ENCODE results near the gene UNC93A. TPM values are rescaled to one million over a fixed set of nuclear protein-coding genes. Genes with fewer than 3 reads are reported as not detected.
"Not testable (repeated sequence)": the region's sequence is repeated elsewhere in the genome, so short reads cannot be mapped to it uniquely, and the experiment has no call there.

Gene UNC93A
- polyA plus RNA-seq, 3 donors, result not detected

DNA sequence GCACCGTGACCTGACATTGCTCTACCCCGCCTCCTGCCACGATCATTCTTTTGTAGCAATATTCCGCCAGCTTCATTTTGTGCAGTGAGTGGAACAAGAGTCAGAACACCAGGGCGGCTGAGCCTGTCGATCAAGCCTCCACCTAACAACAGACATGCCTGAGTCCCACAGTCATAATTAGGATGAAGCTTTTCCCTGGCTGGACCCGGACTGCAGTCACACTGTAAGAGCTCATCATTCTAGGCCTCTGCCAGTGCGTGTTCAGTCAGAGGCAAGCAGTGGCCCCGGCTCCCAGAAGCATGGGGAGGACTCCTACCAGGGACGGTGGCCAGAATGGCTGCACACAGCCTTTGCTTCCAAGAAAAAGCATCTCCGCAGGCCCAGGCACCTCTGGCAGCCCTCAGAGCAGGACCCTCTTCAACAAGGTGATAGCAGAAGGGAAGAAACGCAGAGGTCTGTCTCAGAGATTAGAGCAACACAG is 23.2 kb upstream of the UNC93A start:
- H3K27ac ChIP-seq (ENCODE audit: low read depth, low read length), result no peak overlapping the region
- WGBS, 3 donors, result 92 to 97% (median 92%) methylated on average over 12 of the region's 12 CpGs

- H3K27ac ChIP-seq (ENCODE audit: low read depth, low read length), result no peak overlapping the region
- WGBS, 3 donors, result 79 to 80% (median 80%) methylated on average over 20 of the region's 20 CpGs
Measured at GRCh38 chr6:167268683-167269280, 22.3 kb upstream of the UNC93A start.

- H3K27ac ChIP-seq (ENCODE audit: low read depth, low read length), result no peak overlapping the region
- 87 to 93% (median 92%) methylated on average over 26 of the region's 26 CpGs for WGBS, 3 donors
Measured at GRCh38 chr6:167270499-167271311, 20.4 kb upstream of the UNC93A start.

DNA sequence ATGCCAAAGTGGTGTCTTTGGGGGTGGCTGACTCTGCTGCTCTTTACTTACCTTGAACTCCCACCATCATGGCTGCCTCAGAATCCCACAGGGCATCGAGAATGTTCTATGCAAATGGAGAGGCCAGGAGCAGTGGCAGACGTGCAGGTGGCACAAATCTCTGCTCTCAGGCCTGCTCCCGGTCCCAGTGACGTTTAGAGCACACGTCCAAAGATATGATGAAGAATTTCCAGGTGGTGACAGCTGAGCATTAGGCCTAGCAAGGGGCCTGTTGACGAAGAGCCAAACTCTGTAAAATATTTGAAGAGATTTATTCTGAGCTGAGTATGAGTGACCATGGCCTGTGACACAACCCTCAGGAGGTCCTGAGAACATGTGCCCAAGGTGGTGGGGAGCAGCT is 19.0 kb upstream of the UNC93A start:
- 58 to 90% (median 87%) methylated on average over 6 of the region's 6 CpGs for WGBS, 3 donors

DNA sequence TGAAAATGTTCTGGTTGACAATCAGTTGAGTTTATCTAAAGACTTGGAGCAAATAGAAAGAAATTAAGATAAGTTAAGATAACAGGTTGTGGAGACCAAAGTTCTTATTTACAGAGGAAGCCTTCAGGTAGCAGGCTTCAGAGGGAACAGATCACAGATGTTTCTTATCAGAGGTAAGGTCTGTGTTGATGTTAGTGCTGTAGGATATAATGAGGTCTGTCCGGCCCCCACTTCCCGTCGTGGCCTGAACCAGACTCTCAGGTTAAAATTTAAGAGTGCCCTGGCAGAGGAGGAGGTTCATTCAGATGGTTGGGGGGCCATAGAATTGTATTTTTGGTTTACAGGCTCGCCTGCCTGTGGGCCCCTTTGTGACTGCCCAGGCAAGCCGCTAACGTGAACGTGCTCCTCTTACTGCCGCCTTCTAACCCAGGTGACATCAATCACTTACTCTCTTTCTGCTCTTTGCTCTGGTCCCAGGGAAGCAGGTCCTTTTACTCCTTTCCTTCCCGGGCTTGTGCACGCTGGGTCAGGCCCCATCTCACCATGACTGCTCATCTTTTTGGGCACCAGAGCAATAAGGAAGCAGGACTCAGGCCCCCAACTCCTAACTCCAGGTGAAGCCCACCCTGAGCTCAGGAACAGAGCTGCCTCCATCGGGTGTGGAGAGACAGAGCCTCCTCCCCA is 18.3 kb upstream of the UNC93A start:
- 67 to 84% (median 75%) methylated on average over 11 of the region's 11 CpGs for WGBS, 3 donors
- H3K27ac ChIP-seq (ENCODE audit: low read depth, low read length), result no peak overlapping the region

More for the DNA sequence above, 19.0 kb upstream of the UNC93A start:
- H3K27ac ChIP-seq (ENCODE audit: low read depth, low read length), result no peak overlapping the region

- 90 to 93% (median 92%) methylated on average over 6 of the region's 6 CpGs for WGBS, 3 donors
- H3K27ac ChIP-seq (ENCODE audit: low read depth, low read length), result no peak overlapping the region
Measured at GRCh38 chr6:167274270-167274669, 16.8 kb upstream of the UNC93A start.

- WGBS, 3 donors, result 81 to 86% (median 84%) methylated on average over 8 of the region's 8 CpGs
- H3K27ac ChIP-seq (ENCODE audit: low read depth, low read length), result no peak overlapping the region
Measured at GRCh38 chr6:167275001-167275400, 16.1 kb upstream of the UNC93A start.

- 82 to 86% (median 84%) methylated on average over 4 of the region's 4 CpGs for WGBS, 3 donors
- H3K27ac ChIP-seq (ENCODE audit: low read depth, low read length), result no peak overlapping the region
Measured at GRCh38 chr6:167275436-167275835, 15.7 kb upstream of the UNC93A start.

GRCh38 chr6:167276772-167277533 is 14.2 kb upstream of the UNC93A start:
- 77 to 83% (median 83%) methylated on average over 13 of the region's 13 CpGs for WGBS, 3 donors
- H3K27ac ChIP-seq (ENCODE audit: low read depth, low read length), result no peak overlapping the region

DNA sequence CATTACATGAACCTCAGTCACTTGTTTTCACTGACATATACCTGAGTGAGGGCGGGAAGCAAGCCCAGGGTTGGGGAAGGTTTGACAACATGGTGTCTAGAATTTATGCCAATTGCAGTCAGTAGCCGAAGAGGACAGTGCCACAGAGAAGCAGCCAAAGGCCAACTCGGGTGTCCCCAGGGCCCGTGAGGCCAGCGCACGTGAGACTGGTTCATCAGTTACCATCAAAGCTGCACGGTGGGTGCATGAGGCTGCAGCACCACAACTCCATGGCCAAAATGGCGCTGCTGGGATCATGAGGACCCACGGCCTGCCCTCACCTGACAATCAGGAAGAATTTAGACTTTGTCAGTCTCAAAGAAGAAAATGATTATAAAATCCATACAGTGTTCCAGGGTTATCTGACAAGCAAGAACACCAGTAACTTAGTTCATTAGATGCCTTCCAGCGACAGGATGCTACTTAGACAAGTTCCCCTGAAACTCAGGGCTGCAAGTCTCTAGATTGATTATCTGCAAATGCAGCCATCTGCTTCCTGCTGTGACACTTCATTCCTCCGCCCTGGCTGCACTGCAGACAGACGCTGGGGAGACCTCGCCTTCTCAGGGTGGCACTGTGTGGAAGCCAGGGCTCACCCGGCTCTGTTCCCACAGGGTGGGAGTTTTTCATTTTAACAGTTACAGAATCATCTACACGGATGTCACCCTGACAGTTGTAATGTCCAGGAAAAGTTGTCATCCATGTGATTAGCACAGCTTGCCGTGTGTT is 12.8 kb upstream of the UNC93A start:
- H3K27ac ChIP-seq (ENCODE audit: low read depth, low read length), result not testable (repeated sequence)
- WGBS, 3 donors, result 70 to 86% (median 74%) methylated on average over 13 of the region's 16 CpGs

DNA sequence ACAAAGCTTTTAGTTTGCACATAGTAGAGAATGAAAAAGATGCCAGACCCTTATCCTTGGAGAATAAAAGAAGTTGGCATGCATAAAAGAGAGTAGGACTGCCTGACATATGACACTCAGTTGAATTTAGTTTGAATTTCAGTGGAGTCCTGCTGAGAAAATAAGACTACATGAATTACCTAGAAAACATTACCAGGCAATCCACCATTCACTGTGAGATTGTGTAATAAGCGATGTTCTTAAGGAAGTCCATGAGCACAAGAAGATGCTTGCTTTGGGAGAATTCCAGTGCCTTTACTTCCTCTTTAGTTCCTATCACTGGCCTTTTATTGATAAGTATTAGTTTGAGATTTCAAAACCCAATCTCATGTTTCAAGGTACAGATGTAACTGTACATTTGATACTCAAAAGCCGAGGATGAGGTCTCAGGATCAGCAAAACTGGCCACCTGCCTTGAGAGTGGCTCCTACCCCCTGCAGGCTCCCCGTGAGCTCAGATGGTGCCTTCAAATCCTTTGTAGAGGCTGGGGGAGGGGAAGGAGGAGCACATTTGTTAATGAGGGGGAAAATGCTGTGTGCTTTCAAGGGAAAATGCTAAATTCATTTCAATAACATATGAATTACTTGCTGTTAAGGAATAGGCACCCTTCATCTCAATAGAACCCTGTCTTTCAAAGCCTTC is 11.2 kb upstream of the UNC93A start:
- WGBS, 3 donors, result 81 to 94% (median 82%) methylated on average over 3 of the region's 3 CpGs
- H3K27ac ChIP-seq (ENCODE audit: low read depth, low read length), result no peak overlapping the region

DNA sequence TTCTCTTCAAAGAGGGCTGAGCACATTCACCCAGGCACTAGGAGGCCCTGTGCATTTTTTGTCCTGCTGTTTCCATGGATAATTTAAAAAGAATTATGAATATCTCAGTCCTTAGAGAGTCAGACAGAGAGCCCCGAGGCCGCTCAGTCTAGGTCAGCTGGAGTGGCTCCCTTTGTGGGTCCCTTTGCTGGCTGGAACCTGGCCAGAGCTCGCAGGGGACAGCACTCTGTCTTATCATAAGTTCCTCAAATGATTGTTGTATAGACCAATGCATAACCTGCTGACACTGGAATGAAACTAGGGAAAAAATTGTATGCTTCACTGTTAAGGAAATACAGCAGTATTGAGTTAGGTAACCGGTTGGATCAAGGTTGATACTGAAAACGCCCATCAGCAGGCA is 10.6 kb upstream of the UNC93A start:
- not testable (repeated sequence) for H3K27ac ChIP-seq (ENCODE audit: low read depth, low read length)
- 64 to 67% (median 65%) methylated on average over 5 of the region's 5 CpGs for WGBS, 3 donors

DNA sequence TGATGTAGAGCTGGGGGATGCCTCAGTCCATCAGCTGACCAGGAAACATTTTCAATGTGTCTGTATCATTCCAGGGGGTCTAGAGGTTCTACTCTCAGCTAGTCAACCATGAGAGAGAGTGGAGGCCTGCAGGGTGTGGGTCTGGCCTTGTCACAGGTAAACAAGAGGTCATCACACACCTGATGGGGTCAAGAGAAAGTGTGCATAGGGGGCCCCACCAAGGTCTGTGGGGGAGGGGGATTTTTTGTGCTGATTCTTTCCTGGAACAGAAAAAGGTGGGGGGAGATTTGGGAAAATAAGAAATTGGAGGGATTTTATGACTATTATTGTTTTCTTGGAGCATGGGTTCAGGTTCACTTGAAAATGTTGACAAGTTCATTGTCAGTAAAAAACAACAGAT is 8.9 kb upstream of the UNC93A start:
- no peak overlapping the region for H3K27ac ChIP-seq (ENCODE audit: low read depth, low read length)

GRCh38 chr6:167284565-167284964 is 6.5 kb upstream of the UNC93A start:
- not testable (repeated sequence) for H3K27ac ChIP-seq (ENCODE audit: low read depth, low read length)
- 90 to 93% (median 91%) methylated on average over 8 to 12 of the region's 13 CpGs for WGBS, 3 donors

DNA sequence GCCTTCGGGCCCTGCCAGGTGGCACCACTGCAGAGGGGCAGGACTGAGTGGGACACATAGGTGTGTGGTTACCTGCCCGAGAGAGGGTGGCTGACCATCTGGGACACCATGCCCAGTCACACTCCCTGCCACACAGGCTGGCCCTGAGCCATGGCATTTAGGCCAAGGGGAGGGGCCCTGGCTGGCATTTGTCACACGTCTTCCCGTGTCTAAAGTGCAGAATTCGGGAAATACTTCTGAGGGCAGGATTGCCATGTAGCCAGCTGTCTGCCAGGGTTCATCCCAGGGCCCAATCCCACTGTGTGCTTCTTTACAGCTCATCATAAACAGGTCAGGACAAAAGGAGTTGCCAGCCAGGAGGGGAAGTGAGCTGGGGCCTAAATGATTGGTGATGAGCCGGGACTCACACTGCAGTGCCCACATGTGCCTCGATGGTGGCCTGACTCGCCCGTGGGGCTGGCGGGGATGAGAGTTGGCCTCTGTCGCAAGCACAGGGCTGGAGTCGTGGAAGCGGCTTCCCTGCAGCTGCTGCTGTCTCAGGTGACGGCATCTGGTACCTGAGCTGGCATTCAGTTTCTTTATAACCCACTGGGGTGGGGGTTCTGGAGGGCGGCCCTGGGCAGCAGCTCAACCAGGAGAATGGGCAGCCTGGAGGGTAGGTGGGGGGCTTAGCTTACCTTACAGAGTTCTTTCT is 5.9 kb upstream of the UNC93A start:
- no peak overlapping the region for H3K27ac ChIP-seq (ENCODE audit: low read depth, low read length)
- WGBS, 3 donors, result 78 to 91% (median 89%) methylated on average over 15 of the region's 15 CpGs

DNA sequence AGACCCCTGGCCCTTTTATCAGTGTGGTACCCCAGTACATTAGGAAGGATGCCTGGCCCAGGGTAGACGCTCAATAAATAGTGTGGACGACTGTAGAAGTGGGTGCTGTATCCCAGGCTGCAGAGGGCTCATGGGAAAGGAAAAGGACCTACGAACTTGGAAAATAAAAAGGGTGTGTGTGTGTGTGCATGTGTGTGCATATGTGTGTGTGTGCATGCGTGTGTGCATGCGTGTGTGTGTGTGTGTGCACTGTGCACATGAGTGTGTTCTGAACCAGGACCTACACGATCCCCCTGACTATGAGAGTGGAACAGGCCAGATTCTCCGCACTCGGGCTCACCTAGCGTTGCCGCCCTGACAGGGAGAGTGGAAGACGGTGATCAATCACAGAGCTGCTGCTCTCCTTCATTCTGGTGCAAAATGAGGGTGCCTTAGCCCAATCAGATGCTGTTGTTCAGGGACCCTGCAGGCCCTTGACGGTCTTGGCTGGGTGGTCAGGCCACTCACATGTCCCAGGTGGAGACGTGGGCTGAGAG is 3.5 kb upstream of the UNC93A start:
- WGBS, 3 donors, result 87 to 89% (median 88%) methylated on average over 13 of the region's 13 CpGs
- no peak overlapping the region for H3K27ac ChIP-seq (ENCODE audit: low read depth, low read length)

Data from adipose tissue (tissue), 3 donors.